ENCODE measurements around the gene LRRC8E. TPM values are rescaled to one million over a fixed set of nuclear protein-coding genes. Genes with fewer than 3 reads are reported as not detected.
"Not testable (repeated sequence)": the region's sequence is repeated elsewhere in the genome, so short reads cannot be mapped to it uniquely, and the experiment has no call there.

Gene LRRC8E
- total RNA-seq, 1 donor from 2014 or later: not detected

DNA sequence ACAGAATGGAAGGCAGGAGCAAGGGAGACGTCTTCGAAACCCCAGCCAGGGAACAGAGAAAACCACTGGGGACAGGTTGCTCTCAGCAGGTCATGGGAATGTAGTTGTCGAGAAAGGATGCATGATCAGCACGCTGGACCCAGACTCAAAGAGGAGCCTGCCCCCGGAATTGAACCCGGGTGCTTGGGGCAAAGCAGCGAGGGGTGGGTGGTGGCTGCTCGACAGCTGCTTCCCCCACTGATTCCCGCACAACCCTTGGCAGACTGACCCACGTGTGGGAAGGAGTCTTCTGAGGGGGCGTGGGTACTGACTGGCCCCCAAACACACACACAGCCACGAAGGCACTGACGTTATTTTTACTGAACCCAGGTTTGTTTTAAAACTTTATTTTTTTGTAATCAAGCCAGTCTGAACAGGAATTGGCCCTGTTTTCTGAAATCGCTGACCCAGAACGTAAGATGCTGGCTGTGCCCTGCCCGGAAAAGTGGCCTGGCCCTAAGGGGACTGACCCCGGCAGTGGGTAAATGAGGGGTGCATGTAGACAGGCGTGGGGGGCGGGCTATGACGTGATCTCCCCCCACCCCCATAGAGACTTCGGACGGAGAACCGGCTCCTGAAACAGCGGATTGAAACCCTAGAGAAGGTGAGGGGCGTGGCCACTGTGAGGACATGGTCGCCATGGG, 32.7 kb upstream of the LRRC8E start:
- DNase-seq: no peak

DNA sequence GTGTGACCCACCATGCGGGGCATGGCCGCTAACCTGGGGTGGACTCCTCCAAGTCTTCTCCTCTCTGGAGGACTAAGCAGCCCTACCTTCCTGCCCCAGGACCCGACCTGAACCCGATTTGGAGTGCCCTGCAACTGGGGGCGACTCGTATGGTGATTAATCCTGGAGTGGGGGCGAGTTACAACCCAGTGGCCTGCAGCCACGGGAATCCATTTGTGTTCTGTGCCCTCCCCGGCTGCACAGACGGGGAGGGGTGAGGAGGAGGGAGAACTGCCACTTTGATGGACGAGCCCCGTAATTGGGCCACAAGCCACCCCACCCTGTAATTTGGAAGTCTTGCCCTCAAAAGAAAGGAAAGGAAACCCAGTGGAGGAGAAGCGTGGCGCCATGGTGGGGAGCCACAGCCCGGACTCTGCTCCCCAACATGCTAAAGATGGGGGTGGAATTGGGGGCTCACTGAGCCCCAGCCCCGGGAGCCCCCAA, 32.2 kb upstream of the LRRC8E start:
- no peak for DNase-seq

DNA sequence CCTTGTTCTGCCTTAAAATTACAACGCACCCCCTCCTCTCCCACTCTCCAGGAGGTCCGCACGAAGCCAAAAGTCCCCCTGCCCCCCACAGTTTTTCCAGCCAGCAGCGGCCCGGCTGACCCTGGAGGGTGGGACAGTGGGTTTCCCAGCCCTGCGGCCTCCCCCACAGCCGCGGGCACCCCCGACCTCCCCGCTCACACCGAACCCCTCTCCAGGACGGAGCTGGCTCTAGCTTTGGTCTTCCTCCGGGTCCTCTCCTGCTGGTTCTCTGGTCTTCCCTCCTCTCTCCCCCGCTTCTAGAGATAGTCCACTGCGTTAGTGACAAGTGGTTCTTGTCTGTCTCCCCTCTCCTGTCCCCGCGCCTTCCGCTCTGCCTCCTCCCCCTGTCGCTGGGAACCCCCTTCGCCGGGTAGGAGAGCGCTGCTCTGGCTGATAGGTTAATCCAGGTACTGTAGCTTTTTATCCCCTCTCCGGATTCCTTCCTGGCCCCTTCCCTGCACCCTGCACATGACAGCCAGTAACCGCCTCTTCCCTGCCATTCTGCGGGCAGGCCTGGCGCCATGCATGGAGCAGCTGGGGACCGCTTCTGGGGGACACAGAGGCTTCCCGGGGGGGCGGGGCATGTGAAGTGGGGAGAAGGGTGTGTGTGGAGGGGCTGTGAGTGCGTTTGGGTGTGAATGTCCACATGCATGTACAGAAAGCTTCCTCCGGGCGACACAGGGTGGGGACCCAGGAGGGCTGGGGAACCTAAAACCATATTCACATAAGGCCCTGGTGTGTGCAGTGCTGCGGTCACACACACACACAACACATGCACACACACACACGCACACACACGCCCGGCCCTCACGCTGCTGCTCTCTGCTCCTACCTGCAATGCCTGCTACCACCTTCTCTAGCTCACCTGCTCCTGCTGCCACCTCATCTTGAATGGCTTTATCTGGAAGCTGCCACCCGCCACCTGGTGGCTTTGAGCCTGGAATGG, 31.3 kb upstream of the LRRC8E start:
- no peak for DNase-seq

DNA sequence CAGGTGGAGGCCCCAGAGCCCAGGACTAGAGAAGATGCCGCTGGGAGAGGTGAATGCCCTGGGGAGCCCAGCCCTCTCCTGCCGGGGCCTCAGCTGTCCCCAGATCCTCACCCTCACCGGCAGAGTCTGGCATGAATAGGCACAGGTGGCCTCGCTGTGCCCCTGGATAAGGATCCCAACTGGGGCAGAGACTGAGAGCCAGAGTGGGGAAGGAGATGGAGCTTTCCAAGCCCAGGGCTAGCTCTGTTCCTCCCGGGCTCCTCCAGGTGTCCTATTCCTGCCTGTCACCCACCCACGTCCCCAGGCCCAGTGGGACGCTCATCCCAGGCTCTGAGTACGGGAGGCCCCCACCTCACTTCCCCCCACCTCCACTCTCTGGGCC, 30.6 kb upstream of the LRRC8E start:
- no peak for DNase-seq

DNA sequence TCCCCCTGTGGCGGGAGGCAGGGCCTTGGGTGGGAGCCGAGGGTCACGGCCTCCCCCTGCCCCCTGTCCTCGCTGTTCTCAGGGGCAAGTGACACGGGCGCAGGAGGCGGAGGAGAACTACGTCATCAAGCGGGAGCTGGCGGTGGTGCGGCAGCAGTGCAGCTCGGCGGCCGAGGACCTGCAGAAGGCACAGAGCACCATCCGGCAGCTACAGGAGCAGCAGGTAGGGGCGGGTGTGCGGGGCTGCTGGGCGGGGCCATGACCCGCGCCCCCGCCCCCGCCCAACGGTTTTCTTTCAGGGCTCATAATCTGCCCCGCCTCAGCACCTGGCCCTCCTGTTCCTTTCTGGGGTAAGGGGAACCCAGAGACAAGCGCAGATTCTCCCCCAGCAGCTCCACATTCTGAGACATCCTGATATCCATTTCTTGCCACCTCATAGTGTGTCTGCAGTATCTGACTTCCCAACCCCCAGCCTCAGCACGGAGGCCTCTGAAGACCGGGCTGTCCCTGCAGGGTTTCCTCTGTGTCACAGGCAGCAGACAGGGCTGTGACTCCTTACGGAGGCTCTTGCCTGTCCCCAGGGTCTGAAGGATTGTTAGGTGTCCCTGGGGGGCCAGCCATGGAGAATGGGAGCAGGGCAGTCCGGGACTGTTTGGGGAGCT, 30.1 kb upstream of the LRRC8E start:
- DNase-seq: no peak

DNA sequence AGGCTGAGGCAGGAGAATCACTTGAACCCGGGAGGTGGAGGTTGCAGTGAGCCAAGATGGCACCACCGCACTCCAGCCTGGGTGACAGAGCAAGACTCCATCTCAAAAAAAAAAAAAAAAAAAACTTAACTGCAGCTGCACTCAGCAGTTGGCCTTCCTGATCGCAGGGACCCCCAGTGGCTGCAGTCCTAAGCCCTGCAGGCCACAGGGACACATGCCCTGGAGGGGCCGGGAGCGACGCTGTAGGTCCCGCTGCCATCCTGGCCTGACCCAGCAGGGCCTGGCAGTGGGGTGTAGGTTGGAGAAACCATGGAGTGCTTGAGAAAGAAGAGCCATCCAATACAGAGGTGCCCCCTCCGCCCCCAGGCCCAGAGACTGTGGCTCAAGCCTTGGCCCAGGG, 29.2 kb upstream of the LRRC8E start:
- DNase-seq: not testable (repeated sequence)

DNA sequence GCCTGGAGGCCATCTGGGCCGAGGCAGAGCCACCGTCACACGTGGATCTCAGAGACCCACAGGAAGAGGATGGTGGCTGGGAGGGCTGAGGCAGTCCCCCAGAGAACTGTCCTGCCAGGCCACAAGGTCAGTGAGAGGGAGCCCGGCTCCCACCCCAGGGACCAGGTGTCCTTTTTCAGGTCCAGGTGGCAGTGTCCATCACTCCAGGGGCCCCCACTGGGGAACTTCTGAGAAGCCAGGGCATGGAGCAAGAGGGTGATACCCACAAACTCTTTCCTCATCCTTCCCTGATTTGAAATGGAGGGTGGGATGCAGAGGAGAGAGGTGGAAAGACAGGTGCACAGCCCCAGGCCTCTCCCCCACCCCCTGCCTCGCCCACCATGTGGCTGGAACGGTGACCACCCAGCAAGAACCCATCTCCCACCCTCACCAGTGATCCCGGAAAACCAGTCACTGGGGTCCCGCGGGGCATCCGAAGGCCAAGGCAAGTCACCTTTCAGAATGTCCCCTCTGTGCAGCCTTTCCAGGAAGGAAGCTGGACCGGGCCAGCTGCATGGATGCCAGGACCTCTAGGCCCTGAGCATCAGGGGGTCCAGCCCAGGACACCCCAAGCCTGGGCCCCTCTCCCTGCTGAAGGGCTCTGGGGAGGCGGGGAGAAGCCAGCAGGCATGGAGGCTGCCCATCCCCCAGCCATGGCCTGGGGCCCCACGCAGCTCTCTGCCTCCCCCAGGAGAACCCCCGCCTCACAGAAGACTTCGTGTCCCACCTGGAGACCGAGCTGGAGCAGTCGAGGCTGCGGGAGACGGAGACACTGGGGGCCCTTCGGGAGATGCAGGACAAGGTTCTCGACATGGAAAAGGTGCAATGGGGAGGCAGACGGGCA, 28.2 kb upstream of the LRRC8E start:
- no peak for DNase-seq

DNA sequence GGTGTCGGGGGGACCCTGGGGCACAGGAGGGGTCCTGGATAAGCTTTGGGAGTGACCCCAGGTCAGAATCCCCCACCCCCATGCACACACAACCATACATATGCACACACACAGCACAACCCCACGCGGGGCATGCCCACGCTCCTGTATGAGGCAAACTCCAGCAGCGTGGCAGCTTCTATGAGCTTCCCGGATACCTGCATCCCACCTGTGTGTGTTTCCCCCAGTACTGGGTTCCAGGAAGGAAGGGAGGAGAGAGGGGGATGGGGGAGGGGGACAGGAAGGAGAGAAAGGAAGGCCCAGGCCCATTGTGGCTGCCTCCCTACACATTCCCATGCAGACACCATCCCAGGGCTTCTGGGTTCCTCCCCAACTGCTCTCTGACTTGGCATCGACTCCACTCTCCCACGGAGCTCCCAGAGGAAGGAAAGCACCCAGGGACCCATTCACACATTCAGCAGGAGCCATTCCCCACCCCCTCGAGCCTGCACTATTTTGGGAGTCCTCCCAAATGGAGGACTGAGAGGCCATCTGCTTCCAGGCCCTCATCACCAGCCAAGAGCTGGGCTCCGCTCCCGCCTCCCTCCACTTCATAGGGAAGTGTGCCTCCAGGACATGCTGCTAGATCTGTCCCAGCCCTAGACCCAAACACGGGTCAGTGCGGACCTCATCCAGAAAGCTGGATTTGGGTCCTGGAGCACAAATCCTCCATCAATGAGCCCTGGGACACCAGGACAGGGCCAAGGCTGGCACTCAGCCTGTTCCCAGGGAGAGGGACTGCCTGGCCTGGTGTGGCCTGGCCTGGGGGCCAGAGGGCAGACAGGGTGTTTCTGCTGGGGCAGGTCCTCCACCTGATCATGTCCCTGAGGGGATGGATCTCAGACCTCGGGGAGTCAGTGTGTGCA, 27.3 kb upstream of the LRRC8E start:
- peak; percentile 74 for DNase-seq

DNA sequence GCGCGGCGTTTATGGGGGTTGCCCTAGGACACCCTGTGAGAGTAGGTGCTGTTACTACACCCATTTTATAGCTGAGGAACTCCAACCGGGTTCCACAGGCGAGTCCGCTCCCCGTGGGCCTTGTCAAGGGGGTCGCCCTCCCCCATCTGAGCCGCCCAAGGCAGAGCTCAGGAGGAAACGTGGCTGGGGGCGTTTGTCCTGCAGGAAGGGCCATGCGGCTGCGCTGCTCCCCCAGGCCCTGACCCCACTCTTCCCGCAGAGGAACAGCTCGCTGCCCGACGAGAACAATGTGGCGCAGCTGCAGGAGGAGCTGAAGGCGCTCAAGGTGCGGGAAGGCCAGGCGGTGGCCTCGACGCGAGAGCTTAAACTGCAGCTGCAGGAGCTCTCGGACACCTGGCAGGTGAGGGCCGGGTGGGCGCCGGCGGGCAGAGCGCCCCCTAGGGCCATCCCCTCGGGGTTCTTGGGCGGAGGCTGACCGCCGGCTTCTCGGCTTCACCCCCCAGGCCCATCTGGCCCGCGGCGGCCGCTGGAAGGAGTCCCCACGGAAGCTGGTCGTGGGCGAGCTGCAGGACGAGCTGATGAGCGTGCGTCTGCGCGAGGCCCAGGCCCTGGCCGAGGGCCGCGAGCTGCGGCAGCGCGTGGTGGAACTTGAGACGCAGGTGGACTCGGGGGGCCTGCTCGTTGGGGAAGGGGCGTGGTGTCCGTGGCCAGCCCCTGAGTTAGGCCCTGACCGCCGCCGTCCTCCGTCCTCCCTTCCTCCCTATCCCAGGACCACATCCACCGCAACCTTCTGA, 26.5 kb upstream of the LRRC8E start:
- DNase-seq: no peak

DNA sequence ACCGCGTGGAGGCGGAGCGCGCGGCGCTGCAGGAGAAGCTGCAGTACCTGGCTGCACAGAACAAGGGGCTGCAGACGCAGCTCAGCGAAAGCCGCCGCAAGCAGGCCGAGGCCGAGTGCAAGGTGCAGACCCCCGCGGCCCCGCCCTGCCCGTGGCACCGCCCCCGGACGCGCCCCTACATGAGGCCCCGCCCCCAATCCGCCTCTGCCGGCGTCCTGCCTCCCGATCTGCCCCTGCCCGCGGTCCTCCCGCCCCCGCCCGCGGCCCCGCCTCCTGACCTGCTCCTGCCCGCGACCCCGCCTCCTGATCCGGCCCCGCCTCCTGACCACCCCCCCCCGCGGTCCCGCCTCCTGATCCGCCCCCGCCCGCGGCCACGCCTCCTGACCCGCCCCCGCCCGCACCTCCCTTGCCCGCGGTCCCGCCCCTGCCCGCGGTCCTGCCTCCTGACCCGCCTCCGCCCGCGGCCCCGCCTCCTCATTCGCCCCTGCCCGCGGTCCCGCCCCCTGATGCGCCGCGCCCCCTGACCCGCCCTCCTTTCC, 25.8 kb upstream of the LRRC8E start:
- peak; percentile 22 for DNase-seq

DNA sequence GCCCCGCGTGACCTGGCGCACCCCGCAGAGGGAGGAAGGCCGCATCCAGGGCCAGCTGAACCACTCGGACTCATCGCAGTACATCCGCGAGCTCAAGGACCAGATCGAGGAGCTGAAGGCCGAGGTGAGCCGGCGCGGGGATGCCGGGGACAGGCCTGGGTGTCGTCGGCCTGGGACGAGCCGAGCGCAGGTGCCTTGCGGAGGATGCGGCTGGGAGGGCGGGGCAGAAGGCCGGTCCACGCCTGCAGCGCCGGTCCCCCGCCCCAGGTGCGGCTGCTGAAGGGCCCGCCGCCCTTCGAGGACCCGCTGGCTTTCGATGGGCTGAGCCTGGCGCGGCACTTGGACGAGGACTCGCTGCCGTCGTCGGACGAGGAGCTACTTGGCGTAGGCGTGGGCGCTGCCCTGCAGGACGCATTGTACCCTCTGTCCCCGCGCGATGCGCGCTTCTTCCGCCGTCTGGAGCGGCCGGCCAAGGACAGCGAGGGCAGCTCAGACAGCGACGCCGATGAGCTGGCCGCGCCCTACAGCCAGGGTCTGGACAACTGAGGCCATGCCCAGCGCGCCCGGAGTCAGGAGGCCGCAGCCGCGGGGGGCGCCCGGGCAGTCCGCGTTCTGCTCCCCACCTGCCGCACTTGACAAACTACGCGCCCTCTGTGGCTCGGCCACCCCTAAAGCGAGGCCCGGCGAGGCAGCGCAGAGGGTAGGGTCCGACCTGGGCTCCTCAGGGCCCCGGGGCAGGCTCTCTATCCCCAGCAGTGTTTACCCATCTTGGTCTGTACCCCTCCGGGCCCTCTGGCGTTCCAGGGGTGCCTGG, 24.9 kb upstream of the LRRC8E start:
- no peak for DNase-seq

DNA sequence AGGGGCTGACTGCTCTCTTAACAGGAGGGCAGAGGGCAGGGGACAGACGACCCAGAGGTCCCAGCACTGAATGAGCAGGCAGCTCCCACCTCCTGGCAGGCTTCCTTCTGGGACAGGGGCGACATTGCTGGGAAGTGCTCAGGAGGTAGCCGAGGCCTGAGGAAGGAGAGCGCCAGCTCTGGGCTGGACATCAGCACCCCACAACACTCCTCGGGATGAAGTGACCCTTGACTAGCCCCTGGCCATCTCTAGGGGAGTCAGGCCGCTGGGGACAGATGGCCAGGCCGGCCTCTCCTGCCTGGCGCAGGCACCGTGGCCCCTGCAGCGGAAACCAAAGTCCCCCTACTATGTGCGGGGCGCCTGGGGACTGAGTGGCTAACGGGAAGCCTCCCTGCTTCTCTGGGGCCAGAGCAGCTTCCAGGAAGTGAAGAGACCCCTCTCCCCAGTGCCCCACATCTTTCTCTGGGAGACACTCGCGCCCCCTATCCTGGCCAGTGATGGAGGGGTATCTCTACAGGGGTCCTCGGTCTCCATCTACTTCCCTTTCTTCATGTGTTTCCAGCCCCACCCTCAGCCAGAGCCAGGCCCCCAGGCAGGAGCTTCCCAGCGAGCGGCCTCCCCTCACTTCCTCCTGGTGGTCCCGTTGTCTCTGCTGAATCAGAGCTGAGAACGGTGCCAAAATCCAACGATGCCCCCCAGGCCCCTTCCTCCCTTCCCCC, 24.2 kb upstream of the LRRC8E start:
- no peak for DNase-seq

DNA sequence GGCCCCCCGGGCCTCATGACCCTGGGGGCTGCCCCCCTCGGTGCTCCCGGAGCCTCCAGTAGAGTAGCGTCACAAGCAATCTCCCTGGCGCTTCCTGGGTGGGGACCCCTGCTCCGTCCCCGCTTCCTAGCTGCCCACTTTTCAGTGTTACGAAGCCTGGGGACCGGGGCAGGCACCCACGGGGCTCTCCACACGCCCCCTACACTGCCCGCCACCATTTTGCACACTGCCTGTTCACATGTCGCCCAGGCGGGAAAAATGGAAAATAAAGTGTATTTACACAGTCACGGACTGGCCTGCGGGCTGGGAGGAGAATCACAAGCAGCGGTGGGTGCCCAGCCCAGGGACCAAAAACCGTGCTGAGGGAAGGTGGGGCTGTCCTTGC, 23.6 kb upstream of the LRRC8E start:
- no peak for DNase-seq

DNA sequence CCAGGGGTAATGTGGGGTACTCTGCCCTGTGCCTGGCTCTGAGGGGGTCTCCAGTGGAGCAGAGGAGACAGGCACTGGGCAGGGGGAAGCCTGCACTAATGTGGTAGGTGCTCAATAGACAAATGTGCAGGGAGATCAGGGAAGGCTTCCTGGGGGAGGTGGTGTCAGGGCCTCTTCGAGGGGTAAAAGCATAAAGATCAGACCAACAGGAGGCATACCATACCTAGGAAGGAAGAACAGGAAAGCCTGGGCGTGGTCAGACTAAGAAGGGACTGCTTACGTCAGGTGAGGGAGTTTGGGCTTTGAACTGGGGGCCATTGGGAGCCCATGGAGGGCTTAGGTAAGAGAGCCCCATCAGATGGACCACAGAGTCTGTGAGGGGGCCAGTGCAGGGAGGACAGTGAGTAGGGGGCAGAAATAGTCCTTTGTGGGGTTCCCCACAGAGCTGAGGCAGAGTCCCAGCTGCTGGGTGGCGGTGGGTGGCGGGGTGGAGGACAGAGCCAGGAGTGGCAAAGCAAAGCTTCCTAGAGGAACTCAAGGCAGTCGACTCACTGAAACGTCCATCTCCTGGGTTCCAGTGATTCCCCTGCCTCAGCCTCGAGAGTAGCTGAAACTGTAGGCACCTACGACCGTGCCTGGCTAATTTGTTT, 22.9 kb upstream of the LRRC8E start:
- no peak for DNase-seq

DNA sequence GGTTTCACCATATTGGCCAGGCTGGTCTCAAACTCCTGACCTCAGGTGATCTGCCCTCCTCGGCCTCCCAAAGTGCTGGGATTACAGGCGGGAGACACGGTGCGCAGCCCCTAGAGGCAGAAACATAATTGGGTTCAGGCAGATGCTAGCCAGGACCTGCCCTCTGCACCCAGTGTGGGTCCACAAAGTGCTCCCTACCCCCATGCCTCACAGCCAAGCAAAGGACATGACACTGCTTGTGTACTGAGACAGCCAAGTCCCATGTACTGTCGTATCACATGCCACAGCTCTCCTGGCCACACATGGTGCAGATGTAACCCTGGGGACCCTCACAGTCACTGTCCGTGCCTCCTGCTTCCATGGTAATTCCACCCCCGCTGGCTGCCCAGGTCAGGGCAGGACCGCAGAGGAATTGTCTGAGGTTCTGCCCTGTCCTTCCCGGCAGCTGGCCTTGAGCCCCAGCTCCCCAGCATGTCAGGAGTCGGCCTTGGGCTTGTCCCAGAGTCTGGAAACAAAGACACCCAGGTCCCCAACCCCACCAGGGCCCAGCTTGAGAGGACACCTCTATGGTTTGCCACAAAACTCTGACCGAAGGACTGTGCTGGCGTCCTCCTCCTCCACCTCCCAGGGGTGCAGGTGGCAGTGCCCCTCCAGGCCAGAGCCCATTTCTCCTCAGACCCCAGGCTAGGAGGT, 21.8 kb upstream of the LRRC8E start:
- no peak for DNase-seq

DNA sequence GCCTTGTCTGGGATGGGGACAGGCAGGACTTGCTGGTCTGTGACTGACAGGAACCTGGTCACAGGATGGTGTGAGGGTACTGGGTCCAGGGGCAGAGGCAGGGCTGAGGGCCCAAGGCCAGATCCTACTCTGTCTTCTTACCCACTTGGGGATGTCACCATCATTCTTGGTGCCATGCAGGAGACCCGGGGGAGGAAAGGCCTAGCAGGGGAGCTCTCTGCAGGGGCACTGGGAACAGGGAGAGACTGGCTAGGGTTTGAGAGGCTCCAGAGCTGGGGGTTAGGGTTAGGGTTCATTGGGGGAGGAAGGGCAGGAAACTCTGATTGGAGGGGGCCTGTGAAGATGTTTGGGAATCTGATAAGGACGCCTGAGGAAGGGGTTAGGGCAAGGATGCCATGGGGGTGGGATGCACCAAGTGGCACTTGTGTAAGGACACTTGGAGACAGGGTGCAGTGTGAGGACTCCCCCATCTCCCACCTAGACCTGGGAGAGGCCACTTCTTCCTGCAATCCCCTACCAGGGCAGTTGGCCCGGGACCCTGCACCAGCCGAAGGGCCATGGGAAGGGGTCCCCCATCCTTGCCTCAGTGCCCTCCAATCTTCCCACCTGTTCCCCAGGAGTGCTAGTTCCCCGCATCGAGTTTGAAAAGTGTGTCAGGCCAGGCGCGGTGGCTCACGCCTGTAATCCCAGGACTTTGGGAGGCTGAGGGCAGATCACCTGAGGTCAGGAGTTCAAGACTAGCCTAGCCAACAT, 21.0 kb upstream of the LRRC8E start:
- DNase-seq: no peak

All from occipital lobe (tissue), 2 donors.